HCT116 (cell line): Measurements from ENCODE around the gene RFLNA. TPM values are rescaled to one million over a fixed set of nuclear protein-coding genes. Genes with fewer than 3 reads are reported as not detected.

ENCODE experiments used
- ATAC-seq: fragments of 200-7000 bp; cut with Tn5 transposase; 2 replicates; pipeline ENCODE4 v1.9.1; 2020; ENCODE audit warnings: mild to moderate bottlenecking, moderate library complexity
- BruUV-seq: library from RNA; stranded (reverse); fragments of 400-500 nt; replicated peaks from 2 replicates; lab custom pipeline; 2021; lab: Mats Ljungman, UMichigan
- CTCF ChIA-PET: fragments of 300-600 bp; sonication (Branson Sonifier 250); formaldehyde crosslinking; loops from one replicate; lab custom pipeline; 2021; ENCODE audit warnings: antibody characterized with exemption; lab: Charles Lee
- POLR2A ChIA-PET: fragments of 300-600, 350-600 bp; sonication (Branson Sonifier 250); formaldehyde crosslinking; loops from one replicate; lab custom pipeline; 2021; ENCODE audit warnings: antibody characterized with exemption; lab: Charles Lee
- RAD21 ChIA-PET, 2 experiments: fragments of 300-600 bp; sonication (Branson Sonifier 250); formaldehyde crosslinking; loops; one replicate each; lab custom pipeline; 2023; ENCODE audit warnings: low total read pairs in 2 of 2; ENCODE audit not compliant: uncharacterized antibody in 2 of 2, unreplicated experiment in 2 of 2, low non-redundant PET in 1 of 2; lab: Charles Lee
- DNase-seq: peaks from one replicate; pipeline ENCODE4 v3.0.0-alpha.2; 2010; ENCODE audit warnings: low read depth, low spot score
- H2AFZ ChIP-seq: fragments of 200-600 bp; shearing (Covaris generic), sonication (generic); 2 replicates; pipeline ENCODE4 v1.6.1; 2017; ENCODE audit warnings: low read depth, mixed run types, mixed read lengths, antibody characterized with exemption, low read length; ENCODE audit not compliant: poor library complexity, severe bottlenecking
- H3K27ac ChIP-seq: 2 replicates; pipeline ENCODE4 v1.5.1; 2012; ENCODE audit warnings: low read depth, low read length
- H3K27me3 ChIP-seq: fragments of 200-600 bp; sonication (generic); 2 replicates; pipeline ENCODE4 v1.6.1; 2016; ENCODE audit warnings: mixed run types, low read length, mixed read lengths; ENCODE audit not compliant: insufficient read depth
- H3K36me3 ChIP-seq, 2 experiments: fragments of 200-500 bp in 1 of 2; fragments of 200-600 bp in 1 of 2; sonication (Bioruptor generic) in 1 of 2; sonication (generic) in 1 of 2; 2 replicates each; pipeline versions ENCODE4 v1.5.1 to v1.6.1; 2014 to 2016; ENCODE audit warnings: low read length in 2 of 2, inconsistent platforms in 1 of 2, mixed read lengths in 1 of 2, mixed run types in 1 of 2; ENCODE audit not compliant: insufficient read depth in 2 of 2, control insufficient read depth in 1 of 2
- H3K4me1 ChIP-seq, 2 experiments: fragments of 200-600 bp in 1 of 2; sonication (generic) in 1 of 2; 2 replicates each; pipeline versions ENCODE4 v1.5.1 to v1.6.1; 2012 to 2017; ENCODE audit warnings: low read length in 2 of 2, inconsistent platforms in 1 of 2, mild to moderate bottlenecking in 1 of 2, mixed read lengths in 1 of 2, mixed run types in 1 of 2, moderate library complexity in 1 of 2; ENCODE audit not compliant: insufficient read depth in 2 of 2, control insufficient read depth in 1 of 2
- H3K4me2 ChIP-seq: fragments of 200-600 bp; sonication (generic); 2 replicates; pipeline ENCODE4 v1.6.1; 2017; ENCODE audit warnings: mixed run types, low read length, mixed read lengths
- H3K4me3 ChIP-seq, 2 experiments: fragments of 200-600 bp in 1 of 2; sonication (generic) in 1 of 2; replicated peaks in 1 of 2; 2 replicates each; pipeline ENCODE4 v1.5.1; 2011 to 2016; ENCODE audit warnings: low read length in 2 of 2, control low read depth in 1 of 2, low read depth in 1 of 2, mild to moderate bottlenecking in 1 of 2, mixed read lengths in 1 of 2, mixed run types in 1 of 2
- H3K79me2 ChIP-seq: fragments of 200-600 bp; sonication (generic); 2 replicates; pipeline ENCODE4 v1.6.1; 2017; ENCODE audit warnings: mild to moderate bottlenecking, mixed run types, low read length, moderate library complexity, mixed read lengths; ENCODE audit not compliant: insufficient read depth
- H3K9ac ChIP-seq: fragments of 200-600 bp; sonication (generic); 2 replicates; pipeline ENCODE4 v1.6.1; 2016; ENCODE audit warnings: low read length, mixed read lengths
- H3K9me2 ChIP-seq: fragments of 200-600 bp; sonication (generic), shearing (Covaris generic); 2 replicates; pipeline ENCODE4 v1.6.1; 2017; ENCODE audit warnings: mixed run types, mild to moderate bottlenecking, moderate library complexity; ENCODE audit not compliant: insufficient read depth
- H3K9me3 ChIP-seq, 2 experiments: fragments of 200-500 bp in 1 of 2; fragments of 200-600 bp in 1 of 2; sonication (Bioruptor generic) in 1 of 2; sonication (generic) in 1 of 2; 2 replicates each; pipeline ENCODE4 v1.6.1; 2014 to 2017; ENCODE audit warnings: low read length in 2 of 2, mixed read lengths in 2 of 2, inconsistent platforms in 1 of 2, low read depth in 1 of 2, mild to moderate bottlenecking in 1 of 2, mixed run types in 1 of 2, moderate library complexity in 1 of 2; ENCODE audit not compliant: control insufficient read depth in 1 of 2, insufficient read depth in 1 of 2
- H4K20me1 ChIP-seq: fragments of 200-600 bp; sonication (generic), shearing (Covaris generic); 2 replicates; pipeline ENCODE4 v1.6.1; 2017; ENCODE audit warnings: mixed run types, mild to moderate bottlenecking, moderate library complexity; ENCODE audit not compliant: insufficient read depth
- EZH2 ChIP-seq: fragments of 200-600 bp; sonication (generic); IDR thresholded peaks from 2 replicates; pipeline ENCODE4 v1.6.1; 2017; ENCODE audit warnings: antibody characterized with exemption, mixed run types
- JUND ChIP-seq: IDR thresholded peaks from 2 replicates; pipeline ENCODE4 v1.6.1; 2012
- POLR2AphosphoS5 ChIP-seq: IDR thresholded peaks from 2 replicates; pipeline ENCODE4 v1.6.1; 2011; ENCODE audit warnings: mild to moderate bottlenecking, low read depth, low read length, moderate library complexity
- RAD21 ChIP-seq: IDR thresholded peaks from 2 replicates; pipeline ENCODE4 v1.6.1; 2012; ENCODE audit warnings: low read depth, mild to moderate bottlenecking
- SRF ChIP-seq: IDR thresholded peaks from 2 replicates; pipeline ENCODE4 v1.6.1; 2012; ENCODE audit warnings: low read depth
- YY1 ChIP-seq: IDR thresholded peaks from 2 replicates; pipeline ENCODE4 v1.6.1; 2011; ENCODE audit warnings: low read length, low read depth, moderate library complexity, mild to moderate bottlenecking; ENCODE audit not compliant: insufficient replicate concordance; ENCODE audit errors: extremely low read depth
- ZFX ChIP-seq: fragments of 450-650 bp; IDR thresholded peaks from 2 replicates; pipeline ENCODE4 v1.6.1; 2017
- intact Hi-C: fragments of 100-400 bp; cut with micrococcal nuclease; formaldehyde crosslinking; loops from 2 replicates; pipeline ENCODE4 v1.10.0; 2022
- total RNA-seq: library from RNA; stranded (reverse); gene quantifications from one replicate; pipeline ENCODE4 v1.2.1, GENCODE V29; 2021; ENCODE audit not compliant: unreplicated experiment
- TF ChIP-seq, protein P1 (sequence below): IDR thresholded peaks from 2 replicates; pipeline ENCODE4 v1.6.1; 2012; ENCODE audit warnings: low read depth

The RFLNA gene
- total RNA-seq, 1 experiment from 2014 or later = not detected

DNA sequence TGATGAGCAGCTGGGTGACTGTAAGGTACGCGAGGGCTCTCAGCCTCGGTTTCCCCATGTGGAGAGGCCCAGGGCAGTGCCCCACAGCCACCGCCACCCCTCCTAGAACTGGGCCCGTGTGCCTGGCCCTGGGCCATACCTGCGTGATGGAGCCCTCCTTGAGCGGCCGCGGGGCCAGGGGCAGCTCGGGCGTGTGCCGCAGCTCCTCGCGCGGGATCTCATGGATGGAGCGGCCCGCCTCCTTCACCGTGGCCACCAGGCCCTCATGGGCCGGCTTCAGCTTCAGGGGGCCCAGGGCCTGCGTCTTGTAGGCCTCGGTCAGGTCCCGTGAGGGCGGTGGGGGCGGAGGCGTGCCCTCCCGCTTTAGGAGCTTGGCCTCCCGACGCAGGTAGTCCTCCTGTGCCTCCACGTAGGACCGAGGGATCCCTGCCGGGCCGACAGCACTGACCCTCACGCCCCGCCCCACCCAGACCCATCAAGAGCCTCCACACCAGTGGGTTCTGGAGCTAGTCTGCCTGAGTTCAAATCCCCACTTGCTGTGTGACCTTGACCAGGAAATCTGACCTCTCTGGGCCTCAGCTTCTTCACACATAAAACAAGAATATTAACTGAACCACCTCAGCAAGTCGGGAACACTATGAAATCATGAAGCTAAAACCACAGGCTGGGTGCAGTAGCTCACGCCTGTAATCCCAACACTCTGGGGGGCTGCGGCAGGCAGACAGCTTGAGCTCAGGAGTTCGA is 51.7 kb downstream of the RFLNA start:
- H3K36me3 ChIP-seq = peaks cover 5 to 16% of the 10 kb centered on the region in 2 experiments; a peak in 3 of 4 replicates
- no peak overlapping the region for H3K9ac ChIP-seq
- no peak for ATAC-seq
- H3K27me3 ChIP-seq = no peaks in the 10 kb centered on the region
- CTCF ChIA-PET = interaction anchor here (1.3 kb wide), 1 partner anchor 14 kb away, joined by 3 read pairs; no protein-coding TSS in a partner anchor
- TF ChIP-seq ZFX (no peak), SRF (no peak)
- H3K9me3 ChIP-seq = no peaks in the 10 kb centered on the region
- no TSS peak for BruUV-seq
- H3K4me3 ChIP-seq = no peak overlapping the region
- DNase-seq = no peak
- no peaks in the 10 kb centered on the region for H3K79me2 ChIP-seq
- POLR2A ChIA-PET = no interaction called here
- no peak overlapping the region for H3K27ac ChIP-seq
- intact Hi-C loops = no loop called here
- H3K4me2 ChIP-seq = no peak overlapping the region
- H2AFZ ChIP-seq = no peak overlapping the region
- H4K20me1 ChIP-seq = no peaks in the 10 kb centered on the region
- H3K4me1 ChIP-seq = no peaks in the 10 kb centered on the region
- no peaks in the 10 kb centered on the region for H3K9me2 ChIP-seq
- RAD21 ChIA-PET = no interaction called here

DNA sequence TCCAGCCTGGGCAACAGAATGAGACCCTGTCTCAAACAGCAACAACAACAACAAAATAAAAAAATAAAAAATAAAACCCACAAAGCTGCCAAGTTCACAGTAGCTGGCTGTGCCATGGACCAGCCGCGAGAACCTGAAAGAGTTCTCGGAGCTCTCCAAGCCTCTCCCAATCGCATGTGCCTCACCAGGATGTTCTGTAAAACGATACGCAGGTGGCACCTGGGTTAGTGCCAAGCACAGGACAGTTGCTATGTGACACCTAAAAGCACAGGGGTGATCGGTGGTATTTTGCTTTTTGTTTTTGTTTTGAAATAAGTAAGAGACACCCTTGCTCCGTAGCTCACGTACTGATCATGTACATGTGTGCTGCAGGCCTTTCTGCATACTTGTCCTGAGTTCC is 52.4 kb downstream of the RFLNA start:
- RAD21 ChIA-PET = no interaction called here
- TF ChIP-seq, protein P1, sequence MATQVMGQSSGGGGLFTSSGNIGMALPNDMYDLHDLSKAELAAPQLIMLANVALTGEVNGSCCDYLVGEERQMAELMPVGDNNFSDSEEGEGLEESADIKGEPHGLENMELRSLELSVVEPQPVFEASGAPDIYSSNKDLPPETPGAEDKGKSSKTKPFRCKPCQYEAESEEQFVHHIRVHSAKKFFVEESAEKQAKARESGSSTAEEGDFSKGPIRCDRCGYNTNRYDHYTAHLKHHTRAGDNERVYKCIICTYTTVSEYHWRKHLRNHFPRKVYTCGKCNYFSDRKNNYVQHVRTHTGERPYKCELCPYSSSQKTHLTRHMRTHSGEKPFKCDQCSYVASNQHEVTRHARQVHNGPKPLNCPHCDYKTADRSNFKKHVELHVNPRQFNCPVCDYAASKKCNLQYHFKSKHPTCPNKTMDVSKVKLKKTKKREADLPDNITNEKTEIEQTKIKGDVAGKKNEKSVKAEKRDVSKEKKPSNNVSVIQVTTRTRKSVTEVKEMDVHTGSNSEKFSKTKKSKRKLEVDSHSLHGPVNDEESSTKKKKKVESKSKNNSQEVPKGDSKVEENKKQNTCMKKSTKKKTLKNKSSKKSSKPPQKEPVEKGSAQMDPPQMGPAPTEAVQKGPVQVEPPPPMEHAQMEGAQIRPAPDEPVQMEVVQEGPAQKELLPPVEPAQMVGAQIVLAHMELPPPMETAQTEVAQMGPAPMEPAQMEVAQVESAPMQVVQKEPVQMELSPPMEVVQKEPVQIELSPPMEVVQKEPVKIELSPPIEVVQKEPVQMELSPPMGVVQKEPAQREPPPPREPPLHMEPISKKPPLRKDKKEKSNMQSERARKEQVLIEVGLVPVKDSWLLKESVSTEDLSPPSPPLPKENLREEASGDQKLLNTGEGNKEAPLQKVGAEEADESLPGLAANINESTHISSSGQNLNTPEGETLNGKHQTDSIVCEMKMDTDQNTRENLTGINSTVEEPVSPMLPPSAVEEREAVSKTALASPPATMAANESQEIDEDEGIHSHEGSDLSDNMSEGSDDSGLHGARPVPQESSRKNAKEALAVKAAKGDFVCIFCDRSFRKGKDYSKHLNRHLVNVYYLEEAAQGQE = no peak
- TF ChIP-seq JUND (no peak), RAD21 (no peak), EZH2 (no peak), POLR2AphosphoS5 (no peak), YY1 (no peak)
- TF ChIP-seq, all 23 proteins: peak for 0
- Histone ChIP-seq H3K79me2 (no peaks in the 10 kb centered on the region), H4K20me1 (no peaks in the 10 kb centered on the region), H3K9me3 (no peaks in the 10 kb centered on the region), H3K27me3 (no peaks in the 10 kb centered on the region), H3K4me3 (no peak overlapping the region), H3K9ac (no peak overlapping the region), H3K27ac (no peak overlapping the region), H3K9me2 (no peaks in the 10 kb centered on the region), H3K36me3 (peaks cover 5 to 16% of the 10 kb centered on the region in 2 experiments; a peak in 3 of 4 replicates), H3K4me1 (no peaks in the 10 kb centered on the region), H2AFZ (no peak overlapping the region), H3K4me2 (no peak overlapping the region)
- no TSS peak for BruUV-seq
- DNase-seq (no peak), ATAC-seq (no peak)
- POLR2A ChIA-PET = no interaction called here
- intact Hi-C loops = no loop called here
- CTCF ChIA-PET = no interaction called here
